ENCODE measurements around the gene ZEB2.

ZEB2 gene

GRCh38 chr2:144414324-144414845 is 105.5 kb downstream of the ZEB2 start:
- no peak for DNase-seq

- DNase-seq = no peak
Observed at GRCh38 chr2:144412709-144413108, 107.2 kb downstream of the ZEB2 start.

GRCh38 chr2:144411473-144411872 is 108.4 kb downstream of the ZEB2 start:
- no peak for DNase-seq

GRCh38 chr2:144409241-144409640 is 110.7 kb downstream of the ZEB2 start:
- no peak for DNase-seq

- no peak for DNase-seq
Observed at GRCh38 chr2:144407262-144407661, 112.7 kb downstream of the ZEB2 start.

GRCh38 chr2:144405982-144406788 is 113.7 kb downstream of the ZEB2 start:
- no peak for DNase-seq

- no peak for DNase-seq
Observed at GRCh38 chr2:144405321-144405720, 114.6 kb downstream of the ZEB2 start.

- no peak for DNase-seq
Observed at GRCh38 chr2:144404586-144405314, 115.2 kb downstream of the ZEB2 start.

- DNase-seq = no peak
Observed at GRCh38 chr2:144403933-144404332, 116.0 kb downstream of the ZEB2 start.

- DNase-seq = peak; percentile 26 to 75
Observed at GRCh38 chr2:144402251-144402650, 117.7 kb downstream of the ZEB2 start.

- no peak for DNase-seq
Observed at GRCh38 chr2:144401036-144401435, 118.9 kb downstream of the ZEB2 start.

- DNase-seq = no peak
Observed at GRCh38 chr2:144396318-144396717, 123.6 kb downstream of the ZEB2 start.

GRCh38 chr2:144390424-144391020 is 129.4 kb downstream of the ZEB2 start:
- no peak for DNase-seq

- DNase-seq = no peak
Observed at GRCh38 chr2:144389930-144390311, 130.0 kb downstream of the ZEB2 start.

- DNase-seq = no peak
Observed at GRCh38 chr2:144389151-144389929, 130.6 kb downstream of the ZEB2 start.

GRCh38 chr2:144385381-144385780 is 134.5 kb downstream of the ZEB2 start:
- DNase-seq = peak; percentile 50 to 65

- DNase-seq = no peak
Observed at GRCh38 chr2:144383571-144384100, 136.3 kb downstream of the ZEB2 start.

GRCh38 chr2:144382849-144383248 is 137.1 kb downstream of the ZEB2 start:
- no peak for DNase-seq

GRCh38 chr2:144381716-144382115 is 138.2 kb downstream of the ZEB2 start:
- no peak for DNase-seq

GRCh38 chr2:144379851-144380311 is 140.0 kb downstream of the ZEB2 start:
- no peak for DNase-seq

GRCh38 chr2:144378551-144378950 is 141.4 kb downstream of the ZEB2 start:
- DNase-seq = no peak

- no peak for DNase-seq
Observed at GRCh38 chr2:144377914-144378313, 142.0 kb downstream of the ZEB2 start.

Measured in NCI-H526 (cell line).